Mesendoderm (in vitro differentiated cells): ENCODE results near the gene DSE.

Source experiments
- DNase-seq: peaks from one replicate; pipeline ENCODE4 v3.0.0; 2013
- H2AK5ac ChIP-seq: 2 replicates; pipeline ENCODE4 v1.6.1; 2013; ENCODE audit warnings: low read length, inconsistent platforms
- H2BK120ac ChIP-seq: 2 replicates; pipeline ENCODE4 v1.6.1; 2013; ENCODE audit warnings: low read depth, mild to moderate bottlenecking, low read length, moderate library complexity, mixed read lengths
- H2BK15ac ChIP-seq: replicated peaks from 2 replicates; pipeline ENCODE4 v1.6.1; 2013; ENCODE audit warnings: low read depth, mild to moderate bottlenecking, moderate library complexity
- H2BK5ac ChIP-seq: 2 replicates; pipeline ENCODE4 v1.6.1; 2013; ENCODE audit warnings: low read length, inconsistent platforms
- H3K18ac ChIP-seq: 2 replicates; pipeline ENCODE4 v1.6.1; 2013; ENCODE audit warnings: mild to moderate bottlenecking, low read length, mixed read lengths
- H3K23ac ChIP-seq: one replicate; pipeline ENCODE4 v1.6.1; 2013; ENCODE audit warnings: low read length
- H3K27ac ChIP-seq: 2 replicates; pipeline ENCODE4 v1.5.1; 2013; ENCODE audit warnings: low read depth, mild to moderate bottlenecking, inconsistent platforms, low read length, moderate library complexity
- H3K27me3 ChIP-seq: 2 replicates; pipeline ENCODE4 v1.6.1; 2013; ENCODE audit warnings: low read length, control low read depth, mild to moderate bottlenecking, inconsistent platforms; ENCODE audit not compliant: insufficient read depth, poor library complexity
- H3K36me3 ChIP-seq: 2 replicates; pipeline ENCODE4 v1.6.1; 2013; ENCODE audit warnings: low read length, inconsistent platforms; ENCODE audit not compliant: control insufficient read depth, insufficient read depth
- H3K4ac ChIP-seq: one replicate; pipeline ENCODE4 v1.6.1; 2013; ENCODE audit warnings: low read depth, mild to moderate bottlenecking, low read length, moderate library complexity
- H3K4me1 ChIP-seq: 2 replicates; pipeline ENCODE4 v1.6.1; 2013; ENCODE audit warnings: low read depth, low read length, inconsistent platforms; ENCODE audit not compliant: control insufficient read depth
- H3K4me2 ChIP-seq: 2 replicates; pipeline ENCODE4 v1.6.1; 2013; ENCODE audit warnings: low read length
- H3K4me3 ChIP-seq: 2 replicates; pipeline ENCODE4 v1.5.1; 2013; ENCODE audit warnings: mild to moderate bottlenecking, low read length
- H3K56ac ChIP-seq: one replicate; pipeline ENCODE4 v1.6.1; 2013; ENCODE audit warnings: low read length
- H3K79me1 ChIP-seq: 2 replicates; pipeline ENCODE4 v1.6.1; 2013; ENCODE audit warnings: low read length, inconsistent platforms
- H3K79me2 ChIP-seq: 2 replicates; pipeline ENCODE4 v1.6.1; 2013; ENCODE audit warnings: mild to moderate bottlenecking, low read length; ENCODE audit not compliant: control insufficient read depth, insufficient read depth
- H3K9ac ChIP-seq: 2 replicates; pipeline ENCODE4 v1.6.1; 2013; ENCODE audit warnings: low read length, inconsistent platforms
- H4K5ac ChIP-seq: one replicate; pipeline ENCODE4 v1.6.1; 2013; ENCODE audit warnings: low read length
- H4K8ac ChIP-seq: one replicate; pipeline ENCODE4 v1.6.1; 2013; ENCODE audit warnings: low read depth, mild to moderate bottlenecking, control low read depth, low read length, moderate library complexity
- WGBS: extraction: QIAGEN DNeasy Blood & Tissue Kit; methylation state at CpG from one replicate; pipeline ENCODE4 v1.1.7; 2013; ENCODE audit warnings: low lambda C conversion rate, missing lambda C conversion rate; ENCODE audit not compliant: insufficient coverage; ENCODE audit errors: extremely low coverage; 5-methylcytosine and 5-hydroxymethylcytosine counted together

The DSE gene

GRCh38 chr6:116471531-116471930 lies 100.8 kb downstream of the DSE start:
- no CpG with 5 or more reads among the region's 1 CpG for WGBS
- Histone ChIP-seq H4K8ac (no peak overlapping the region), H3K23ac (no peak overlapping the region), H4K5ac (no peak overlapping the region), H3K79me1 (no peaks in the 10 kb centered on the region), H3K4ac (no peak overlapping the region), H3K4me3 (no peak overlapping the region), H3K18ac (no peak overlapping the region), H2BK120ac (no peak overlapping the region), H3K27ac (no peak overlapping the region), H2BK5ac (no peak overlapping the region), H3K4me1 (no peaks in the 10 kb centered on the region), H3K56ac (no peak overlapping the region), H3K36me3 (no peaks in the 10 kb centered on the region), H3K4me2 (no peak overlapping the region), H2BK15ac (no peak overlapping the region), H3K79me2 (no peaks in the 10 kb centered on the region), H3K9ac (no peak overlapping the region), H2AK5ac (no peak overlapping the region), H3K27me3 (no peaks in the 10 kb centered on the region)
- no peak for DNase-seq

- H2AK5ac ChIP-seq: no peak overlapping the region
- H3K56ac ChIP-seq: no peak overlapping the region
- no peaks in the 10 kb centered on the region for H3K27me3 ChIP-seq
- H3K4me1 ChIP-seq: no peaks in the 10 kb centered on the region
- H3K27ac ChIP-seq: no peak overlapping the region
- no peak overlapping the region for H3K23ac ChIP-seq
- no peaks in the 10 kb centered on the region for H3K79me1 ChIP-seq
- no peak overlapping the region for H2BK5ac ChIP-seq
- no peak overlapping the region for H4K5ac ChIP-seq
- no peak overlapping the region for H4K8ac ChIP-seq
- no peak overlapping the region for H3K4ac ChIP-seq
- no peak overlapping the region for H3K18ac ChIP-seq
- no peaks in the 10 kb centered on the region for H3K79me2 ChIP-seq
- no peaks in the 10 kb centered on the region for H3K36me3 ChIP-seq
- WGBS: no CpG with 5 or more reads among the region's 3 CpGs
- H2BK15ac ChIP-seq: no peak overlapping the region
- no peak overlapping the region for H2BK120ac ChIP-seq
- DNase-seq: no peak
- no peak overlapping the region for H3K4me3 ChIP-seq
- no peak overlapping the region for H3K9ac ChIP-seq
- no peak overlapping the region for H3K4me2 ChIP-seq
Observed at GRCh38 chr6:116472706-116473105, 102.0 kb downstream of the DSE start.

GRCh38 chr6:116475141-116475540 lies 104.4 kb downstream of the DSE start:
- no peak overlapping the region for H2AK5ac ChIP-seq
- H2BK120ac ChIP-seq: no peak overlapping the region
- H3K9ac ChIP-seq: no peak overlapping the region
- H3K4me2 ChIP-seq: no peak overlapping the region
- no CpG with 5 or more reads among the region's 1 CpG for WGBS
- no peak overlapping the region for H3K18ac ChIP-seq
- no peaks in the 10 kb centered on the region for H3K4me1 ChIP-seq
- H3K79me1 ChIP-seq: no peaks in the 10 kb centered on the region
- H2BK5ac ChIP-seq: no peak overlapping the region
- H4K8ac ChIP-seq: no peak overlapping the region
- no peak overlapping the region for H3K27ac ChIP-seq
- H3K36me3 ChIP-seq: no peaks in the 10 kb centered on the region
- no peak overlapping the region for H3K23ac ChIP-seq
- H2BK15ac ChIP-seq: no peak overlapping the region
- no peak overlapping the region for H3K56ac ChIP-seq
- DNase-seq: no peak
- no peaks in the 10 kb centered on the region for H3K79me2 ChIP-seq
- no peak overlapping the region for H4K5ac ChIP-seq
- H3K4ac ChIP-seq: no peak overlapping the region
- no peaks in the 10 kb centered on the region for H3K27me3 ChIP-seq
- no peak overlapping the region for H3K4me3 ChIP-seq

- Histone ChIP-seq H3K4me3 (no peak overlapping the region), H3K4ac (no peak overlapping the region), H3K79me2 (no peaks in the 10 kb centered on the region), H3K18ac (no peak overlapping the region), H3K79me1 (no peaks in the 10 kb centered on the region), H2BK15ac (no peak overlapping the region), H3K4me1 (no peaks in the 10 kb centered on the region), H4K8ac (no peak overlapping the region), H3K23ac (no peak overlapping the region), H3K27ac (no peak overlapping the region), H4K5ac (no peak overlapping the region), H2BK120ac (no peak overlapping the region), H3K56ac (no peak overlapping the region), H3K4me2 (no peak overlapping the region), H2AK5ac (no peak overlapping the region), H3K36me3 (no peaks in the 10 kb centered on the region), H2BK5ac (no peak overlapping the region), H3K27me3 (no peaks in the 10 kb centered on the region), H3K9ac (no peak overlapping the region)
- no CpG with 5 or more reads among the region's 5 CpGs for WGBS
- DNase-seq: no peak
Observed at GRCh38 chr6:116476002-116476678, 105.4 kb downstream of the DSE start.

- DNase-seq: no peak
- Histone ChIP-seq H3K4me1 (no peaks in the 10 kb centered on the region), H3K4me2 (no peak overlapping the region), H3K79me2 (no peaks in the 10 kb centered on the region), H3K4me3 (no peak overlapping the region), H3K4ac (no peak overlapping the region), H2BK120ac (no peak overlapping the region), H4K5ac (no peak overlapping the region), H3K56ac (no peak overlapping the region), H3K18ac (no peak overlapping the region), H3K79me1 (no peaks in the 10 kb centered on the region), H3K23ac (no peak overlapping the region), H2AK5ac (no peak overlapping the region), H3K9ac (no peak overlapping the region), H3K27ac (no peak overlapping the region), H3K36me3 (no peaks in the 10 kb centered on the region), H3K27me3 (no peaks in the 10 kb centered on the region), H2BK15ac (no peak overlapping the region), H2BK5ac (no peak overlapping the region), H4K8ac (no peak overlapping the region)
- no CpG with 5 or more reads among the region's 1 CpG for WGBS
Observed at GRCh38 chr6:116482780-116483179, 112.0 kb downstream of the DSE start.

- no CpG with 5 or more reads among the region's 2 CpGs for WGBS
- no peak overlapping the region for H3K18ac ChIP-seq
- DNase-seq: no peak
Observed at GRCh38 chr6:116483616-116484015, 112.9 kb downstream of the DSE start.

More at GRCh38 chr6:116483616-116484015, 112.9 kb downstream of the DSE start:
- Histone ChIP-seq H2AK5ac (no peak overlapping the region), H2BK15ac (no peak overlapping the region), H2BK5ac (no peak overlapping the region), H3K4me3 (no peak overlapping the region), H3K23ac (no peak overlapping the region), H3K4me1 (no peaks in the 10 kb centered on the region), H2BK120ac (no peak overlapping the region), H3K79me1 (no peaks in the 10 kb centered on the region), H3K79me2 (no peaks in the 10 kb centered on the region), H3K9ac (no peak overlapping the region), H3K27me3 (no peaks in the 10 kb centered on the region), H4K5ac (no peak overlapping the region), H3K36me3 (no peaks in the 10 kb centered on the region), H3K56ac (no peak overlapping the region), H3K4ac (no peak overlapping the region), H4K8ac (no peak overlapping the region), H3K27ac (no peak overlapping the region), H3K4me2 (no peak overlapping the region)
